ENCODE data around the gene TCF23.

Gene TCF23

DNA sequence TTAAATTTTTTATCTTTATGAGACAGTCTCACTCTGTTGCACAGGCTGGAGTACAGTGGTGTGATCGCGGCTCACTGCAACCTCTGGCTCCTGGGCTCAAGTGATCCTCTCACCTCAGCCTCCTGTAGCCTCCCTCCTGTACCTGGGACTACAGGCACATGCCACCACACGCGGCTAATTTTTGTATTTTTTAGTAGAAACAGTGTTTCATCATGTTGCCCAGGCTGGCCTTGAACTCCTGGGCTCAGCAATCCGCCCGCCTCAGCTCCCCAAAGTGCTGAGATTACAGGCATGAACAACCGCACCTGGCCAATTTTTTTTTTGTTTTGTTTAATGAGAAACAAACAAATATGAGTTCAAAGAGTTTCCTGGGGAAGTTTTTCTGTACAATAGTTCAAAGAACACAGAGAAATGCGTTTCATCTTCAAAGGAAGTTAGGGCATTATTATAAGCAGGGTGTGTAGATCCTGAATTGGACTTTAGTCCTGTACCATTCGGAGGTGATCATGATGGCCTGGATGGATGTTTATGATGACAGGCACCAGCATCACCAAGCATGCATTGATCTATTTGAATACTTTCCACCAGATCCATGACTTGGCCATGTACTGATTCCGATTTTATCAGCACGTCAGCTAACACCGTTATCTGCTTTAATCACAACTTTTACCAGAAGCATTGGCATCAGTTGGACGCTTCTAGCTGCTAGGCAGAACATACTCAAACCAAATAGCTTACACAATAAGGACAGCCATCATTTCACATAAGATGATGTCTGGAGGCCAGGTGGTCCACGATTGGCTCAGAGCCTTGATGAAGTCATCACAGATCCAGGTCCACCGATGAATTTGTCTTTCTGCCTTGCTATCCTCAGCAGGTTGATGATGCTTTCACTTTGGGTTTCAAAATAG lies 28.9 kb downstream of the TCF23 start:
- CTCF ChIA-PET = interaction anchor here (0.6 to 1.5 kb wide), 4 partner anchors 8 to 102 kb away, joined by 3 to 5 read pairs (median 4); no protein-coding TSS in a partner anchor
- POLR2A ChIA-PET = no interaction called here
- H3K36me3 ChIP-seq (ENCODE audit: control insufficient read depth in 2 of 2, insufficient read depth in 1 of 2, low read length in 2 of 2) = no peaks in the 10 kb centered on the region
- no peak overlapping the region for H3K27ac ChIP-seq (ENCODE audit: extremely low read depth, low read depth, low read length)
- TF ChIP-seq ZBTB17 (tag by site-specific recombination; IDR thresholded peaks at IDR 0.05) (0 out of 2 replicates have a peak, but pooled peaks have one; percentile 12), ZBTB21 (tag by site-specific recombination; IDR thresholded peaks at IDR 0.05) (no peak), ZNF18 (tag by site-specific recombination; IDR thresholded peaks at IDR 0.05) (no peak)
- no peaks in the 10 kb centered on the region for H3K9me3 ChIP-seq (ENCODE audit: control insufficient read depth, insufficient read depth, low read depth, low read length)
- H3K4me3 ChIP-seq (ENCODE audit: low read depth, low read length) = no peak overlapping the region
- H3K4me1 ChIP-seq (ENCODE audit: control insufficient read depth, insufficient read depth, low read length) = no peaks in the 10 kb centered on the region

DNA sequence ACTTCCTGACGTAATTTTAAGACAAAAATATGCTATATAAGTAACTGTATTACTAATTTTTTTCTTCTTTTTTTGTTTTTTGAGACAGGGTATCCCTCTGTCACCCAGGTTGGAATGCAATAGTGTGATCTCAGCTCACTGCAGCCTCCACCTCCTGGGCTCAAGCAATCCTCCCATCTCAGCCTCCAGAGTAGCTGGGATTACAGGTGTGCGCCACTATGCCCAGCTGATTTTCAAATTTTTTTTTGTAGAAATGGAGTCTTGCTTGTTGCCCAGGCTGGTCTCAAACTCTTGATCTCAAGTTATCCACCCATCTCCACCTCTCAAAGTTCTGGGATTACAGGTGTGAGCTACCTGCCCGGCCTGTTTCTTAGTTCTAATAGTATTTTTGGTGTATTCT lies 29.7 kb downstream of the TCF23 start:
- CTCF ChIA-PET = interaction anchor here (0.7 to 1.2 kb wide), 3 partner anchors 9 to 22 kb away, joined by 3 to 5 read pairs (median 3); no protein-coding TSS in a partner anchor
- POLR2A ChIA-PET = no interaction called here
- H3K4me1 ChIP-seq (ENCODE audit: control insufficient read depth, insufficient read depth, low read length) = no peaks in the 10 kb centered on the region
- H3K4me3 ChIP-seq (ENCODE audit: low read depth, low read length) = no peak overlapping the region
- no peaks in the 10 kb centered on the region for H3K36me3 ChIP-seq (ENCODE audit: control insufficient read depth in 2 of 2, insufficient read depth in 1 of 2, low read length in 2 of 2)
- TF ChIP-seq, protein P1, sequence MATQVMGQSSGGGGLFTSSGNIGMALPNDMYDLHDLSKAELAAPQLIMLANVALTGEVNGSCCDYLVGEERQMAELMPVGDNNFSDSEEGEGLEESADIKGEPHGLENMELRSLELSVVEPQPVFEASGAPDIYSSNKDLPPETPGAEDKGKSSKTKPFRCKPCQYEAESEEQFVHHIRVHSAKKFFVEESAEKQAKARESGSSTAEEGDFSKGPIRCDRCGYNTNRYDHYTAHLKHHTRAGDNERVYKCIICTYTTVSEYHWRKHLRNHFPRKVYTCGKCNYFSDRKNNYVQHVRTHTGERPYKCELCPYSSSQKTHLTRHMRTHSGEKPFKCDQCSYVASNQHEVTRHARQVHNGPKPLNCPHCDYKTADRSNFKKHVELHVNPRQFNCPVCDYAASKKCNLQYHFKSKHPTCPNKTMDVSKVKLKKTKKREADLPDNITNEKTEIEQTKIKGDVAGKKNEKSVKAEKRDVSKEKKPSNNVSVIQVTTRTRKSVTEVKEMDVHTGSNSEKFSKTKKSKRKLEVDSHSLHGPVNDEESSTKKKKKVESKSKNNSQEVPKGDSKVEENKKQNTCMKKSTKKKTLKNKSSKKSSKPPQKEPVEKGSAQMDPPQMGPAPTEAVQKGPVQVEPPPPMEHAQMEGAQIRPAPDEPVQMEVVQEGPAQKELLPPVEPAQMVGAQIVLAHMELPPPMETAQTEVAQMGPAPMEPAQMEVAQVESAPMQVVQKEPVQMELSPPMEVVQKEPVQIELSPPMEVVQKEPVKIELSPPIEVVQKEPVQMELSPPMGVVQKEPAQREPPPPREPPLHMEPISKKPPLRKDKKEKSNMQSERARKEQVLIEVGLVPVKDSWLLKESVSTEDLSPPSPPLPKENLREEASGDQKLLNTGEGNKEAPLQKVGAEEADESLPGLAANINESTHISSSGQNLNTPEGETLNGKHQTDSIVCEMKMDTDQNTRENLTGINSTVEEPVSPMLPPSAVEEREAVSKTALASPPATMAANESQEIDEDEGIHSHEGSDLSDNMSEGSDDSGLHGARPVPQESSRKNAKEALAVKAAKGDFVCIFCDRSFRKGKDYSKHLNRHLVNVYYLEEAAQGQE (tag by site-specific recombination; IDR thresholded peaks at IDR 0.05) = no peak
- TF ChIP-seq ZBTB20 (tag by site-specific recombination; IDR thresholded peaks at IDR 0.05) (no peak), ZNF140 (tag by site-specific recombination; IDR thresholded peaks at IDR 0.05) (no peak), ZNF768 (tag by site-specific recombination; IDR thresholded peaks at IDR 0.05) (no peak), ZNF580 (tag by site-specific recombination; IDR thresholded peaks at IDR 0.05) (no peak), ZNF19 (tag by site-specific recombination; IDR thresholded peaks at IDR 0.05; ENCODE audit: low read depth) (no peak), SALL2 (tag by site-specific recombination; IDR thresholded peaks at IDR 0.05; ENCODE audit: borderline replicate concordance) (no peak), BCL11A (tag by site-specific recombination; IDR thresholded peaks at IDR 0.05; ENCODE audit: low read depth) (no peak), GLI4 (tag by site-specific recombination; IDR thresholded peaks at IDR 0.05) (no peak), MYNN (tag by site-specific recombination; IDR thresholded peaks at IDR 0.05; ENCODE audit: borderline replicate concordance) (no peak)
- TF ChIP-seq, protein P2, sequence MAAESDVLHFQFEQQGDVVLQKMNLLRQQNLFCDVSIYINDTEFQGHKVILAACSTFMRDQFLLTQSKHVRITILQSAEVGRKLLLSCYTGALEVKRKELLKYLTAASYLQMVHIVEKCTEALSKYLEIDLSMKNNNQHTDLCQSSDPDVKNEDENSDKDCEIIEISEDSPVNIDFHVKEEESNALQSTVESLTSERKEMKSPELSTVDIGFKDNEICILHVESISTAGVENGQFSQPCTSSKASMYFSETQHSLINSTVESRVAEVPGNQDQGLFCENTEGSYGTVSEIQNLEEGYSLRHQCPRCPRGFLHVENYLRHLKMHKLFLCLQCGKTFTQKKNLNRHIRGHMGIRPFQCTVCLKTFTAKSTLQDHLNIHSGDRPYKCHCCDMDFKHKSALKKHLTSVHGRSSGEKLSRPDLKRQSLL (tag by site-specific recombination; IDR thresholded peaks at IDR 0.05) = no peak
- no peaks in the 10 kb centered on the region for H3K9me3 ChIP-seq (ENCODE audit: control insufficient read depth, insufficient read depth, low read depth, low read length)
- no peak overlapping the region for H3K27ac ChIP-seq (ENCODE audit: extremely low read depth, low read depth, low read length)

Data from HEK293 (cell line).